Measurements from ENCODE around the gene VWA3B. TPM values are rescaled to one million over a fixed set of nuclear protein-coding genes. Genes with fewer than 3 reads are reported as not detected.

The VWA3B gene
- total RNA-seq, 6 donors from 2014 or later, result 0.72 to 25.3 (median 5.3) TPM

DNA sequence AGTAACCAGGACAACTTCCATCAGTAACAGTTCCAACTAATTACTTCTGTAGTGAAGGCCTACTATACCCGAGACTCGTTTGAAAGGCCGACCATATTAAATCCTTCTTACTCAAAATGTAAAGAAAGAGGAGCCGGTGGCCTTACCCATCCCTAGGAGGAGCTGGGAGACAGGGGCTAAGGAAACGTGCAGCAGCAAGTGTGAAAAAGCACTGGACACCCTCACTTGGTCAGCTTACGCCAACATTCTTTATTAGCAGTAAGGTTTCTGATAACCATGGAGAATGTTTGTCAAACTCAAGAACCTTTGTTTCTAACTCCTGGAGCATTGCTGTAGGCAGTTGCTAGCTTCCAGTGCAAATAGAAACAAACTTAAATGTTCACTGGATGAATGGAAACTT is 26.7 kb upstream of the VWA3B start:
- H3K9me3 ChIP-seq, result no peaks in the 10 kb centered on the region
- no peaks in the 10 kb centered on the region for H3K27me3 ChIP-seq
- no peak for DNase-seq
- TF ChIP-seq EP300 (IDR thresholded peaks at IDR 0.05) (no peak), POLR2AphosphoS5 (IDR thresholded peaks at IDR 0.05) (no peak), POLR2A (IDR thresholded peaks at IDR 0.05) (no peak)
- TF ChIP-seq, protein P1, sequence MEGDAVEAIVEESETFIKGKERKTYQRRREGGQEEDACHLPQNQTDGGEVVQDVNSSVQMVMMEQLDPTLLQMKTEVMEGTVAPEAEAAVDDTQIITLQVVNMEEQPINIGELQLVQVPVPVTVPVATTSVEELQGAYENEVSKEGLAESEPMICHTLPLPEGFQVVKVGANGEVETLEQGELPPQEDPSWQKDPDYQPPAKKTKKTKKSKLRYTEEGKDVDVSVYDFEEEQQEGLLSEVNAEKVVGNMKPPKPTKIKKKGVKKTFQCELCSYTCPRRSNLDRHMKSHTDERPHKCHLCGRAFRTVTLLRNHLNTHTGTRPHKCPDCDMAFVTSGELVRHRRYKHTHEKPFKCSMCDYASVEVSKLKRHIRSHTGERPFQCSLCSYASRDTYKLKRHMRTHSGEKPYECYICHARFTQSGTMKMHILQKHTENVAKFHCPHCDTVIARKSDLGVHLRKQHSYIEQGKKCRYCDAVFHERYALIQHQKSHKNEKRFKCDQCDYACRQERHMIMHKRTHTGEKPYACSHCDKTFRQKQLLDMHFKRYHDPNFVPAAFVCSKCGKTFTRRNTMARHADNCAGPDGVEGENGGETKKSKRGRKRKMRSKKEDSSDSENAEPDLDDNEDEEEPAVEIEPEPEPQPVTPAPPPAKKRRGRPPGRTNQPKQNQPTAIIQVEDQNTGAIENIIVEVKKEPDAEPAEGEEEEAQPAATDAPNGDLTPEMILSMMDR (IDR thresholded peaks at IDR 0.05), result no peak
- no peak overlapping the region for H3K27ac ChIP-seq
- no peak for ATAC-seq (ENCODE audit: low FRiP score in 2 of 2)
- no peaks in the 10 kb centered on the region for H3K36me3 ChIP-seq
- H3K4me1 ChIP-seq, result no peaks in the 10 kb centered on the region
- 86 to 92% methylated on average over 6 of the region's 6 CpGs for WGBS, 2 donors
- no peak overlapping the region for H3K4me3 ChIP-seq

DNA sequence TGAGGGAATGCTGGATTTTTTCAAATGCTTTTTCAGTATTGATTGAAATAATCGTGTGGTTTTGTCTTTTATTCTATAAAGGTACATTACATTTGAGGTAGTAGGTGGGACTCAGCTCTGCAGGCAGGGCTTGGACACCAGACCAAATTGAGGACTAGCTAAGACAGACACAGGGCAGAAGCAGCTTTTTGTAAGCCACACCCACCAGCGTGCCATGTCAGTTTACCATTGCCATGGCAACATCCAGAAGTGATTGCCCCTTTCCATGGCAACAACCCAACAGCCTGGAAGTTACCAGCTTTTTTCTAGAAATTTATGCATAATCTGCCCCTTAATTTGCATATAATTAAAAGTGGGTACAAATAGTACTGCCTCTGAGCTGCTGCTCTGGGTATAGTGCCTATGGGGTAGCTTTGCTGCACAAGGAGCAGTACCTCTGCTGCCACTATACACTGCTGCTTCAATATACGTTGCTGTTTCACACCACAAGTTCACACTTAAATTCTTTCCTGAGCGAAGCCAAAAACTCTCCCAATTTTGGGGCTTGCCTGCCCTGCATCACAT is 23.6 kb upstream of the VWA3B start:
- Histone ChIP-seq H3K4me3 (no peak overlapping the region), H3K9me3 (no peaks in the 10 kb centered on the region), H3K27ac (no peak overlapping the region), H3K36me3 (no peaks in the 10 kb centered on the region), H3K27me3 (no peaks in the 10 kb centered on the region), H3K4me1 (no peaks in the 10 kb centered on the region)
- WGBS, 2 donors, result 73 to 80% methylated on average over 4 of the region's 4 CpGs
- DNase-seq, result no peak
- TF ChIP-seq POLR2AphosphoS5 (IDR thresholded peaks at IDR 0.05) (no peak), EP300 (IDR thresholded peaks at IDR 0.05) (no peak), POLR2A (IDR thresholded peaks at IDR 0.05) (no peak)
- TF ChIP-seq, protein P1 (IDR thresholded peaks at IDR 0.05), result no peak
- no peak for ATAC-seq (ENCODE audit: low FRiP score in 2 of 2)

DNA sequence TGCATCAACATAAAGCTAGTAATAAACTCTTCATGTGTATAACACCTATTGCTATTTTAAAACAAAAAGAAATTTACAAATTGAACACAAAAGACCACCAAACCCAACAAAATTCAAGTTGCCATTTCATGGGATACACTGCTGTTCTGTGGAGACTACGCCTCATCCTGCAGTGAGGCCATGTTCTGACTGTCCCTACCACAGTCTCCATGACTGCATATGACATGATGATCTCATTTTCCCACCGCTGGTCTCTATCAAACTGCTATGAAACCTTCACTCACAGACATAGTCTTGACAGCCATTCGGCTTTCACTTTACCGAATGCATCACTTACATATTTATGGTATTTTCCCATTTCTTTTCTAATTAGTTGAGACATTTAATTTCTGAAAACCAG is 21.2 kb upstream of the VWA3B start:
- no peak for ATAC-seq (ENCODE audit: low FRiP score in 2 of 2)
- no peaks in the 10 kb centered on the region for H3K9me3 ChIP-seq
- no peak for DNase-seq
- TF ChIP-seq EP300 (IDR thresholded peaks at IDR 0.05) (no peak), POLR2AphosphoS5 (IDR thresholded peaks at IDR 0.05) (no peak), POLR2A (IDR thresholded peaks at IDR 0.05) (no peak)
- TF ChIP-seq, protein P1 (IDR thresholded peaks at IDR 0.05), result no peak
- H3K4me1 ChIP-seq, result no peaks in the 10 kb centered on the region
- H3K36me3 ChIP-seq, result no peaks in the 10 kb centered on the region
- no peaks in the 10 kb centered on the region for H3K27me3 ChIP-seq
- no peak overlapping the region for H3K4me3 ChIP-seq
- 93 to 97% methylated on average over 4 of the region's 4 CpGs for WGBS, 2 donors
- H3K27ac ChIP-seq, result no peak overlapping the region

DNA sequence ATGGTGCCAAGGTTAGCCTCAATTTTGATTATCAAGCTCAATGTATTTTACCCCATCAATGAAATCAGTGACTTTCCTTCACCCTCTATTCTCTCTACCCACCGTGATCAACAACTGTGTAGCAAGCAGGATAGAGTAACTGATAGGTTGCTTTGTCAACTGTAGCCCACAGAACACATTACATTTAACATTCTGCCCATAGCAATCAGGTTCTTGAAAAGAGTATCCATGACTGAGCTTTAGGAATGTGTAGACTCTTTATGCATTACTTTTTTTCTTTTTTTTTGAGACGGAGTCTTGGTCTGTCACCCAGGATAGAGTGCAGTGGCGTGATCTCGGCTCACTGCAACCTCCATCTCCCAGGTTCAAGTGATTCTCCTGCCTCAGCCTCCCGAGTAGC is 19.8 kb upstream of the VWA3B start:
- TF ChIP-seq, protein P1 (IDR thresholded peaks at IDR 0.05), result no peak
- TF ChIP-seq POLR2AphosphoS5 (IDR thresholded peaks at IDR 0.05), result no peak
- TF ChIP-seq POLR2A (IDR thresholded peaks at IDR 0.05), result no peak
- no peak for TF ChIP-seq EP300 (IDR thresholded peaks at IDR 0.05)

DNA sequence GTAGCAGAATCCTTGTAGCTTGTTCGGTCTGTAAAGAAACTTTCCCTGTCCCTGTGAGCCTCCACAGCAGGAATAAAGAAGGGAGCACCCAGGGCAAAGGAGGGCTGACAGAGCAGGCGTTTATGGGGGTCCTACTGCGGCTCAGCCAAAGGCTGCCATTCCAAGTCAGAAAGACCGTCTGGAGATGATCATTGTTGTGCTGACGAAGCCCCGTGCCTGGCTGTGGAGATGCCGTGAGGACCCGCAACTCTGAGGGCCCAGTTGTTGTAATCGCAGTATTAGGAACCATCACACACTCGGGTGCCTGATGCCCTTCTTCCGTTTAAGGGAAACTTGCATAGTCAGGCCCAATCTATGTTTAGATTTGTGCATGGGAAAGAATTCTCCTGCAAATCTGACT is 16.9 kb upstream of the VWA3B start:
- H3K9me3 ChIP-seq, result peaks cover 0 to 4% (median 0%) of the 10 kb centered on the region in 4 donors

More for the DNA sequence above, 19.8 kb upstream of the VWA3B start:
- no peak for DNase-seq
- ATAC-seq (ENCODE audit: low FRiP score in 2 of 2), result no peak
- Histone ChIP-seq H3K9me3 (no peaks in the 10 kb centered on the region), H3K36me3 (no peaks in the 10 kb centered on the region), H3K27ac (no peak overlapping the region), H3K4me1 (no peaks in the 10 kb centered on the region), H3K27me3 (no peaks in the 10 kb centered on the region), H3K4me3 (no peak overlapping the region)
- WGBS, 2 donors, result 94 to 97% methylated on average over 5 of the region's 5 CpGs

More for the DNA sequence above, 16.9 kb upstream of the VWA3B start:
- Histone ChIP-seq H3K4me3 (no peak overlapping the region), H3K36me3 (no peaks in the 10 kb centered on the region), H3K27ac (no peak overlapping the region), H3K27me3 (no peaks in the 10 kb centered on the region), H3K4me1 (no peaks in the 10 kb centered on the region)
- DNase-seq, result no peak
- 74 to 79% methylated on average over 11 of the region's 11 CpGs for WGBS, 2 donors
- TF ChIP-seq EP300 (IDR thresholded peaks at IDR 0.05) (no peak), POLR2A (IDR thresholded peaks at IDR 0.05) (no peak), POLR2AphosphoS5 (IDR thresholded peaks at IDR 0.05) (no peak)
- TF ChIP-seq, protein P1 (IDR thresholded peaks at IDR 0.05), result no peak
- no peak for ATAC-seq (ENCODE audit: low FRiP score in 2 of 2)

Data from upper lobe of left lung (tissue), 6 donors.